ENCODE measurements around the gene CAB39. TPM values are rescaled to one million over a fixed set of nuclear protein-coding genes. Genes with fewer than 3 reads are reported as not detected.
A peak's percentile ranks its signal among the peaks of the same experiment; 100 is the strongest.

Gene CAB39
- total and polyA plus RNA-seq, 2 experiments from 2014 or later = 18.7 to 67.5 TPM

DNA sequence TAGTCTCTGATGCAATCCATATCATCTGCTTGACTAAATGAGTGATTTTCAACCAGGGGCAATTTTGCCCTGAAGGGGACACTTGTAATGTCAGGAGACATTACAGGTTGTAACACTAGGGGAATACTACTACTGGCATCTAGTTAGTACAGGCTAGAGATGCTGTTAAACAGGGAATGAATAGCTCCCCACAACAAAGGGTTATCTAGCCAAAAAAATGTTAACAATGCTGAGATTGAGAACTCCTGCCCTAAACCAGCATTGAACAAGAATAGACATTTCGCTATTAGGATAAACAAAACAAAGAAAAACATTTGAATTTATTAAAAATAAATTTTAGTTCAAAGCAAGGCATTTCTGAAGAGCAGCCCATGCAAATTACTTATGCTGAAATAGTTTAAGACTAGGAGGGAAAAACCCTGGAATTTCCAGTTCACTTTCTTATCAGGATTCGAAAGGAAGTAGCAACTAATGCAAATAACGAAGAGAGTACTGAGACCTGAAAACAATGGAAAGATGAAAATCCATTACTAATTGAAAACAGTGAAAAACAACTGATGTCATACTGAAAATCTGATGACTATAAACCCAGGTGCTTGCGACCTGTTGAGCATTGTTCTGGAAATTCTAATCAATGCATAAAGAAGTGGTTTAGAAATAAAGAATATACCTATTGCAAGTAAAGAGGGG is 53.1 kb downstream of the CAB39 start:
- DNase-seq (ENCODE audit: low spot score) = peak; percentile 35
- Mint-ChIP-seq H3K4me1 (peaks cover 15% of the 10 kb centered on the region), H3K4me3 (no peak overlapping the region), H3K27ac (peak overlapping the region; percentile 86), H3K27me3 (ENCODE audit: insufficient read depth, low read depth, poor library complexity) (no peaks in the 10 kb centered on the region), H3K9me3 (no peaks in the 10 kb centered on the region), H3K36me3 (ENCODE audit: low read depth) (peaks cover 20% of the 10 kb centered on the region; the same call in 2 of the 3 replicates)
- Histone ChIP-seq H3K27me3 (ENCODE audit: insufficient read depth) (no peaks in the 10 kb centered on the region), H4K20me1 (replicated peaks; ENCODE audit: insufficient read depth) (0 out of 2 replicates have a peak, but pooled peaks cover 1% of the 10 kb centered on the region), H2AFZ (no peak overlapping the region), H3K4me3 (no peak overlapping the region), H3K4me2 (no peak overlapping the region), H3K4me1 (ENCODE audit: insufficient read depth) (peaks cover 11% of the 10 kb centered on the region; the same call in 1 of the 2 replicates), H3K79me2 (replicated peaks; ENCODE audit: insufficient read depth) (peaks cover 11% of the 10 kb centered on the region; the same call in 1 of the 2 replicates), H3K9me2 (ENCODE audit: insufficient read depth) (no peaks in the 10 kb centered on the region), H3F3A (replicated peaks; ENCODE audit: low read depth) (no peaks in the 10 kb centered on the region), H3K27ac (ENCODE audit: low read depth) (no peak overlapping the region), H3K36me3 (ENCODE audit: insufficient read depth) (no peaks in the 10 kb centered on the region)
- ATAC-seq = peak; percentile 57
- no peak for TF ChIP-seq JUNB (IDR thresholded peaks at IDR 0.05; ENCODE audit: unreplicated experiment)
- no peak for TF ChIP-seq ZNF331 (CRISPR knock-in tag; IDR thresholded peaks at IDR 0.05; ENCODE audit: low read depth)
- no peak for TF ChIP-seq EZH2 (IDR thresholded peaks at IDR 0.05; ENCODE audit: low read depth, unreplicated experiment)
- no peak for TF ChIP-seq NANOG (IDR thresholded peaks at IDR 0.05; ENCODE audit: borderline replicate concordance)
- TF ChIP-seq REST (IDR thresholded peaks at IDR 0.05; ENCODE audit: unreplicated experiment) = no peak
- TF ChIP-seq POLR2AphosphoS5 (IDR thresholded peaks at IDR 0.05; ENCODE audit: low read depth) = no peak
- no peak for TF ChIP-seq CTCF (conservative IDR thresholded peaks at IDR 0.05; ENCODE audit: low read depth in 2 of 2)
- no peak for TF ChIP-seq CREB1 (CRISPR knock-in tag; IDR thresholded peaks at IDR 0.05; ENCODE audit: low read depth)
- TF ChIP-seq, protein P1, sequence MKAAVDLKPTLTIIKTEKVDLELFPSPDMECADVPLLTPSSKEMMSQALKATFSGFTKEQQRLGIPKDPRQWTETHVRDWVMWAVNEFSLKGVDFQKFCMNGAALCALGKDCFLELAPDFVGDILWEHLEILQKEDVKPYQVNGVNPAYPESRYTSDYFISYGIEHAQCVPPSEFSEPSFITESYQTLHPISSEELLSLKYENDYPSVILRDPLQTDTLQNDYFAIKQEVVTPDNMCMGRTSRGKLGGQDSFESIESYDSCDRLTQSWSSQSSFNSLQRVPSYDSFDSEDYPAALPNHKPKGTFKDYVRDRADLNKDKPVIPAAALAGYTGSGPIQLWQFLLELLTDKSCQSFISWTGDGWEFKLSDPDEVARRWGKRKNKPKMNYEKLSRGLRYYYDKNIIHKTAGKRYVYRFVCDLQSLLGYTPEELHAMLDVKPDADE (IDR thresholded peaks at IDR 0.05) = no peak
- no peak for TF ChIP-seq ZNF114 (CRISPR knock-in tag; IDR thresholded peaks at IDR 0.05)
- TF ChIP-seq ZNF462 (CRISPR knock-in tag; IDR thresholded peaks at IDR 0.05) = no peak
- no peak for TF ChIP-seq EZH2phosphoT487 (IDR thresholded peaks at IDR 0.05; ENCODE audit: unreplicated experiment)
- no peak for TF ChIP-seq STAT1 (IDR thresholded peaks at IDR 0.05; ENCODE audit: unreplicated experiment)
